ENCODE measurements around the gene POU2AF3. TPM values are rescaled to one million over a fixed set of nuclear protein-coding genes. Genes with fewer than 3 reads are reported as not detected.

POU2AF3 gene
- total RNA-seq, 1 experiment from 2014 or later: not detected

- BruUV-seq (replicated peaks): no TSS peak
- no peak overlapping the region for H3K4me3 Mint-ChIP-seq (ENCODE audit: unreplicated experiment)
- no peaks in the 10 kb centered on the region for H3K36me3 Mint-ChIP-seq (ENCODE audit: insufficient read depth, unreplicated experiment)
- no peak overlapping the region for H3K27ac Mint-ChIP-seq (ENCODE audit: low read depth, unreplicated experiment)
- H3K9me3 Mint-ChIP-seq (ENCODE audit: unreplicated experiment): no peaks in the 10 kb centered on the region
- CTCF ChIA-PET: no interaction called here
- peaks cover 29% of the 10 kb centered on the region for H3K27me3 Mint-ChIP-seq (ENCODE audit: insufficient read depth, unreplicated experiment)
- no peak for DNase-seq (ENCODE audit: unreplicated experiment)
- H3K4me1 Mint-ChIP-seq (ENCODE audit: insufficient read depth, unreplicated experiment): peaks cover 5% of the 10 kb centered on the region
- intact Hi-C loops (cut with micrococcal nuclease): no loop called here
- POLR2A ChIA-PET: no interaction called here
- TF ChIP-seq CTCF (IDR thresholded peaks at IDR 0.05; ENCODE audit: unreplicated experiment): no peak
Measured at GRCh38 chr11:111347002-111347722, 48.8 kb downstream of the POU2AF3 start.

GRCh38 chr11:111347723-111348115 is 49.4 kb downstream of the POU2AF3 start:
- peak; percentile 49 for DNase-seq (ENCODE audit: unreplicated experiment)
- CTCF ChIA-PET: no interaction called here
- POLR2A ChIA-PET: no interaction called here
- Mint-ChIP-seq H3K4me3 (ENCODE audit: unreplicated experiment) (no peak overlapping the region), H3K4me1 (ENCODE audit: insufficient read depth, unreplicated experiment) (peaks cover 5% of the 10 kb centered on the region), H3K27me3 (ENCODE audit: insufficient read depth, unreplicated experiment) (peaks cover 34% of the 10 kb centered on the region), H3K36me3 (ENCODE audit: insufficient read depth, unreplicated experiment) (no peaks in the 10 kb centered on the region), H3K27ac (ENCODE audit: low read depth, unreplicated experiment) (no peak overlapping the region), H3K9me3 (ENCODE audit: unreplicated experiment) (no peaks in the 10 kb centered on the region)
- intact Hi-C loops (cut with micrococcal nuclease): no loop called here
- no peak for TF ChIP-seq CTCF (IDR thresholded peaks at IDR 0.05; ENCODE audit: unreplicated experiment)
- no TSS peak for BruUV-seq (replicated peaks)

GRCh38 chr11:111348147-111348546 is 49.8 kb downstream of the POU2AF3 start:
- Mint-ChIP-seq H3K27me3 (ENCODE audit: insufficient read depth, unreplicated experiment) (peaks cover 39% of the 10 kb centered on the region), H3K9me3 (ENCODE audit: unreplicated experiment) (no peaks in the 10 kb centered on the region), H3K4me3 (ENCODE audit: unreplicated experiment) (no peak overlapping the region), H3K27ac (ENCODE audit: low read depth, unreplicated experiment) (no peak overlapping the region), H3K36me3 (ENCODE audit: insufficient read depth, unreplicated experiment) (no peaks in the 10 kb centered on the region), H3K4me1 (ENCODE audit: insufficient read depth, unreplicated experiment) (peaks cover 5% of the 10 kb centered on the region)
- POLR2A ChIA-PET: interaction anchor here (1.7 kb wide), 1 partner anchor 13 kb away, joined by 5 read pairs; no protein-coding TSS in a partner anchor
- no peak for DNase-seq (ENCODE audit: unreplicated experiment)
- TF ChIP-seq CTCF (IDR thresholded peaks at IDR 0.05; ENCODE audit: unreplicated experiment): no peak
- CTCF ChIA-PET: no interaction called here
- no TSS peak for BruUV-seq (replicated peaks)
- intact Hi-C loops (cut with micrococcal nuclease): no loop called here

GRCh38 chr11:111349191-111349695 is 50.9 kb downstream of the POU2AF3 start:
- BruUV-seq (replicated peaks): no TSS peak
- Mint-ChIP-seq H3K27ac (ENCODE audit: low read depth, unreplicated experiment) (no peak overlapping the region), H3K27me3 (ENCODE audit: insufficient read depth, unreplicated experiment) (peaks cover 40% of the 10 kb centered on the region), H3K9me3 (ENCODE audit: unreplicated experiment) (no peaks in the 10 kb centered on the region), H3K4me1 (ENCODE audit: insufficient read depth, unreplicated experiment) (peaks cover under 1% of the 10 kb centered on the region), H3K36me3 (ENCODE audit: insufficient read depth, unreplicated experiment) (no peaks in the 10 kb centered on the region), H3K4me3 (ENCODE audit: unreplicated experiment) (no peak overlapping the region)
- DNase-seq (ENCODE audit: unreplicated experiment): no peak
- ChIA-PET CTCF (no interaction called here), POLR2A (interaction anchor here (1.7 kb wide), 1 partner anchor 12 kb away, joined by 5 read pairs; no protein-coding TSS in a partner anchor)
- TF ChIP-seq CTCF (IDR thresholded peaks at IDR 0.05; ENCODE audit: unreplicated experiment): no peak
- intact Hi-C loops (cut with micrococcal nuclease): no loop called here
